C4-2B (cell line): ENCODE results near the gene UBQLNL.
A peak's percentile ranks its signal among the peaks of the same experiment; 100 is the strongest.

Experiments used
- ZFX ChIP-seq: fragments of 450-650 bp; IDR thresholded peaks from 2 replicates; pipeline ENCODE4 v1.6.1; 2017
- TF ChIP-seq, protein P1 (sequence below): fragments of 450-650 bp; conservative IDR thresholded peaks from 2 replicates; pipeline ENCODE4 v1.5.1; 2017; ENCODE audit warnings: mild to moderate bottlenecking

DNA sequence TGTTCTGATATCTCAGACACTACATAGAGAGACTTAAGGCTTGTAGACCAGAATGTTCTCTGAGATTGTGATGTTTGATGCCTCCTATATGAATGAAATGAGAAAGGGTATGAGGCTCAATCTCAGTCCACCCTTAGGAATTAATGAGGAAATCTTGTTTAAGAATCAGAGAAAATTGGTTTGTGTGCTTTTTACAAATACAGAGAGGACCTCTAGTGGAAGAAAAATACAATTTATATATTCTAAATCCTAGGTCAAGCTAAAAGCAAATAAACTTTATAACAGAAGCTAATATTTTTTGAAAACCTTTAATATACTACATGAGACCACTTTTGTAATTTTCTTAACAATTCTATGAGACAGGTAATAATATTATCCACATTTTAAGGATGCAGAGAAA, 36.8 kb upstream of the UBQLNL start:
- TF ChIP-seq, protein P1, sequence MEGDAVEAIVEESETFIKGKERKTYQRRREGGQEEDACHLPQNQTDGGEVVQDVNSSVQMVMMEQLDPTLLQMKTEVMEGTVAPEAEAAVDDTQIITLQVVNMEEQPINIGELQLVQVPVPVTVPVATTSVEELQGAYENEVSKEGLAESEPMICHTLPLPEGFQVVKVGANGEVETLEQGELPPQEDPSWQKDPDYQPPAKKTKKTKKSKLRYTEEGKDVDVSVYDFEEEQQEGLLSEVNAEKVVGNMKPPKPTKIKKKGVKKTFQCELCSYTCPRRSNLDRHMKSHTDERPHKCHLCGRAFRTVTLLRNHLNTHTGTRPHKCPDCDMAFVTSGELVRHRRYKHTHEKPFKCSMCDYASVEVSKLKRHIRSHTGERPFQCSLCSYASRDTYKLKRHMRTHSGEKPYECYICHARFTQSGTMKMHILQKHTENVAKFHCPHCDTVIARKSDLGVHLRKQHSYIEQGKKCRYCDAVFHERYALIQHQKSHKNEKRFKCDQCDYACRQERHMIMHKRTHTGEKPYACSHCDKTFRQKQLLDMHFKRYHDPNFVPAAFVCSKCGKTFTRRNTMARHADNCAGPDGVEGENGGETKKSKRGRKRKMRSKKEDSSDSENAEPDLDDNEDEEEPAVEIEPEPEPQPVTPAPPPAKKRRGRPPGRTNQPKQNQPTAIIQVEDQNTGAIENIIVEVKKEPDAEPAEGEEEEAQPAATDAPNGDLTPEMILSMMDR, result peak; percentile 46
- TF ChIP-seq ZFX, result no peak
